Activated CD4-positive, alpha-beta T cell treated with anti-CD3 and anti-CD28 coated beads, Interleukin-2, amount 10 ng/mL, durations not matched to agents 24 days and 14 days (primary cell): ENCODE results near the gene ARMC12. TPM values are rescaled to one million over a fixed set of nuclear protein-coding genes. Genes with fewer than 3 reads are reported as not detected.
A peak's percentile ranks its signal among the peaks of the same experiment; 100 is the strongest.

Experiments used
- DNase-seq: peaks from one replicate; pipeline ENCODE4 v3.0.0; 2022
- H3K27ac Mint-ChIP-seq: one replicate; pipeline ENCODE4 v1.8.0; 2022; ENCODE audit warnings: mild to moderate bottlenecking, mixed read lengths
- H3K27me3 Mint-ChIP-seq: one replicate; pipeline ENCODE4 v1.8.0; 2022; ENCODE audit warnings: mixed read lengths
- H3K36me3 Mint-ChIP-seq: one replicate; pipeline ENCODE4 v1.8.0; 2022; ENCODE audit warnings: low read depth, mild to moderate bottlenecking, mixed read lengths
- H3K4me1 Mint-ChIP-seq: one replicate; pipeline ENCODE4 v1.8.0; 2021; ENCODE audit warnings: mixed read lengths
- H3K4me3 Mint-ChIP-seq: one replicate; pipeline ENCODE4 v1.8.0; 2022; ENCODE audit warnings: mild to moderate bottlenecking, moderate library complexity, mixed read lengths
- H3K9me3 Mint-ChIP-seq: one replicate; pipeline ENCODE4 v1.8.0; 2021; ENCODE audit warnings: mixed read lengths
- intact Hi-C: fragments of 100-400 bp; cut with micrococcal nuclease; formaldehyde crosslinking; loops from one replicate; pipeline ENCODE4 v1.15.1; 2023
- total RNA-seq: library from RNA; stranded (reverse); gene quantifications from 2 replicates; pipeline ENCODE4 v1.2.3, GENCODE V29; 2022

Gene ARMC12
- total RNA-seq, 1 donor from 2014 or later = 0.58 TPM

GRCh38 chr6:35724059-35724458 is 12.8 kb upstream of the ARMC12 start:
- Mint-ChIP-seq H3K27me3 (no peaks in the 10 kb centered on the region), H3K4me1 (peaks cover 70% of the 10 kb centered on the region), H3K36me3 (no peaks in the 10 kb centered on the region), H3K9me3 (no peaks in the 10 kb centered on the region), H3K4me3 (no peak overlapping the region), H3K27ac (peak overlapping the region; percentile 58)
- intact Hi-C loops = no loop called here
- DNase-seq = no peak

DNA sequence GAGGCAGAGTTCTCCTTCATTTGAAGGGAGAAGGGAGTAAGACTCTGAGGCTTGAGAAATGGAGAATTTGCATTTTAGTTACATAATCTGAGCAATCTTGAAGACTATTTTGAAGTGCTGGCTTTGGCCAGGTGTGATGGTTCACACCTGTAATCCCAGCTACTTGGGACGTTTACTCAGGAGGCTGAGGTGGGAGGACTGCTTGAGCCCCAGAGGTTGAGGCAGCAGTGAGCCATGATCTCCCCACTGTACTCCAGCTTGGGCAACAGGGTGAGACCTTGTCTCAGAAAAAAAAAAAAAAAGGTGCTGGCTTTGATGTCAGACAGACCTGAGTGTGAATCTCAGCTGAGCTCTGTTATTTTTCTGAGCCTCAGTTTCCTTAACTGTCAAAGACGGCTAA is 12.4 kb upstream of the ARMC12 start:
- peaks cover 70% of the 10 kb centered on the region for H3K4me1 Mint-ChIP-seq
- H3K27ac Mint-ChIP-seq = peak overlapping the region; percentile 58
- H3K9me3 Mint-ChIP-seq = no peaks in the 10 kb centered on the region
- no peak overlapping the region for H3K4me3 Mint-ChIP-seq
- H3K27me3 Mint-ChIP-seq = no peaks in the 10 kb centered on the region
- DNase-seq = no peak
- no peaks in the 10 kb centered on the region for H3K36me3 Mint-ChIP-seq
- intact Hi-C loops = no loop called here

DNA sequence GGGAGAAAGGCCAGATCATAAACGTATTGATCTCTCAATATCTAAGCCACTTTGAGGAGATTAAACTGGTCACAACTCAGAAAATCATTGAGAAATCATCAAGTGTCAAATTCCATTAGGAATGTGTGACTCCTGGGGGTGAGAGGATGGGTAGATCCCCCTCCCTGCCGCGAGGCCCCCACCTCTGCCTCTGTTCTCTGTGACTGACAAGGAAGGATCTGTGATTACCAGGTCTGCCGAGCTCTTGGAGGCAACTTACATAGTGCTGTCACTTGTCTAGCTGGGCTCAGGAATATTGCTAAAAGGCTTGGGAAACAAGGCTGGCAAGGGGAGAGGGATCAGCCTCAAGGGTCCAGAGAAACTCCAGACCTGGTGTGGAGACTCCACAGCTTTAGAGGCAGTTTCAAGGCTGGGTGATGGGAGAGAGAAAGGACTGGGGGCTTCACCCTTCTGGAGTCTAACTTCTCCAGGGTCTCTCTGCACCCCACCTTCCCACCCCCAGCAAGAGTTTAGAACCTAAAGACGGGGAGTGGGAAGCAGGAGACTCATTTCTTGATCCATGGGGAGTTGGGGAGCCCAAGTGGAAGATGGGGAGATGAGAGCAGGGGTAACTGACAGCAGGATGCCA is 11.6 kb upstream of the ARMC12 start:
- no peaks in the 10 kb centered on the region for H3K27me3 Mint-ChIP-seq
- peaks cover 69% of the 10 kb centered on the region for H3K4me1 Mint-ChIP-seq
- peak overlapping the region; percentile 74 for H3K27ac Mint-ChIP-seq
- no peaks in the 10 kb centered on the region for H3K36me3 Mint-ChIP-seq
- DNase-seq = peak; percentile 57
- no peaks in the 10 kb centered on the region for H3K9me3 Mint-ChIP-seq
- peak overlapping the region; percentile 67 for H3K4me3 Mint-ChIP-seq
- intact Hi-C loops = no loop called here

- intact Hi-C loops = loop anchor here (2.0 kb wide), 1 partner anchor 37 kb away; the partner anchor contains the start of gene FKBP5
- Mint-ChIP-seq H3K9me3 (no peaks in the 10 kb centered on the region), H3K27ac (peak overlapping the region; percentile 84), H3K4me3 (peak overlapping the region; percentile 67), H3K27me3 (no peaks in the 10 kb centered on the region), H3K4me1 (peaks cover 66% of the 10 kb centered on the region), H3K36me3 (no peaks in the 10 kb centered on the region)
- DNase-seq = peak; percentile 75
These were observed 11.0 kb upstream of the ARMC12 start for GRCh38 chr6:35725721-35726438.

GRCh38 chr6:35727231-35727934 is 9.4 kb upstream of the ARMC12 start:
- no peaks in the 10 kb centered on the region for H3K27me3 Mint-ChIP-seq
- intact Hi-C loops = loop anchor here (2.0 kb wide), 1 partner anchor 39 kb away; the partner anchor contains the start of gene FKBP5
- peak overlapping the region; percentile 84 for H3K27ac Mint-ChIP-seq
- no peaks in the 10 kb centered on the region for H3K9me3 Mint-ChIP-seq
- DNase-seq = no peak
- peak overlapping the region; percentile 65 for H3K4me3 Mint-ChIP-seq
- H3K36me3 Mint-ChIP-seq = no peaks in the 10 kb centered on the region
- peaks cover 68% of the 10 kb centered on the region for H3K4me1 Mint-ChIP-seq

GRCh38 chr6:35727935-35728682 is 8.7 kb upstream of the ARMC12 start:
- Mint-ChIP-seq H3K27ac (peak overlapping the region; percentile 95), H3K27me3 (no peaks in the 10 kb centered on the region), H3K4me1 (peaks cover 73% of the 10 kb centered on the region), H3K36me3 (no peaks in the 10 kb centered on the region), H3K9me3 (no peaks in the 10 kb centered on the region), H3K4me3 (peak overlapping the region; percentile 65)
- peak; percentile 95 for DNase-seq
- intact Hi-C loops = loop anchor here (1.0 to 2.0 kb wide), 4 partner anchors 9 to 425 kb away; partner anchors contain the start of gene FKBP5

GRCh38 chr6:35728683-35729678 is 7.9 kb upstream of the ARMC12 start:
- Mint-ChIP-seq H3K4me1 (peaks cover 71% of the 10 kb centered on the region), H3K27me3 (no peaks in the 10 kb centered on the region), H3K36me3 (no peaks in the 10 kb centered on the region), H3K27ac (peak overlapping the region; percentile 95), H3K4me3 (peak overlapping the region; percentile 65), H3K9me3 (no peaks in the 10 kb centered on the region)
- peak; percentile 75 for DNase-seq
- intact Hi-C loops = loop anchor here (1.0 to 2.0 kb wide), 3 partner anchors 10 to 426 kb away; no protein-coding TSS in a partner anchor

DNA sequence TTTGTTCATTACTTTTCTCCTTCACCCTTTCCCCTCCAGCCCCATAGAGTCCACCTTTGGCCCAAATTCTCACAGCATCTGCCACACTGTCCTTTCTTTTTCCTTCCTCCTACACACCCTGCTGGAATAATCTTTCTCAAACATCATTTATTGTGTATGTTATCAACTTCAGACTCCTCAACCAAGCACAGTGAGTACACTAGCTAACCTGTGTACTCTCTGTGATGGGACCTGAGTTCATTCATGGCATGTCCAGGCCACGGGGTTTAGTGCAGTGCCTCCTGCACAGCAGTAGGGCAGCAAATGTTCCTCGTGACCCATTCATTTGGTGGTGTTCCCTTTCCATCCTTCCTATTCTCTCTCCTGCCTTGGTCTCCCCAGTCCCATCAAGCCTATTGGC is 7.1 kb upstream of the ARMC12 start:
- Mint-ChIP-seq H3K4me1 (peaks cover 66% of the 10 kb centered on the region), H3K4me3 (peak overlapping the region; percentile 62), H3K9me3 (no peaks in the 10 kb centered on the region), H3K27me3 (no peaks in the 10 kb centered on the region), H3K27ac (peak overlapping the region; percentile 62), H3K36me3 (no peaks in the 10 kb centered on the region)
- intact Hi-C loops = loop anchor here (2.0 to 5.0 kb wide), 2 partner anchors 127 to 427 kb away; no protein-coding TSS in a partner anchor
- no peak for DNase-seq

GRCh38 chr6:35730745-35731413 is 6.0 kb upstream of the ARMC12 start:
- no peaks in the 10 kb centered on the region for H3K9me3 Mint-ChIP-seq
- H3K27me3 Mint-ChIP-seq = no peaks in the 10 kb centered on the region
- peak overlapping the region; percentile 94 for H3K27ac Mint-ChIP-seq
- peaks cover 61% of the 10 kb centered on the region for H3K4me1 Mint-ChIP-seq
- peak overlapping the region; percentile 90 for H3K4me3 Mint-ChIP-seq
- DNase-seq = no peak
- no peaks in the 10 kb centered on the region for H3K36me3 Mint-ChIP-seq
- intact Hi-C loops = loop anchor here (5.0 kb wide), 1 partner anchor 129 kb away; no protein-coding TSS in a partner anchor

DNA sequence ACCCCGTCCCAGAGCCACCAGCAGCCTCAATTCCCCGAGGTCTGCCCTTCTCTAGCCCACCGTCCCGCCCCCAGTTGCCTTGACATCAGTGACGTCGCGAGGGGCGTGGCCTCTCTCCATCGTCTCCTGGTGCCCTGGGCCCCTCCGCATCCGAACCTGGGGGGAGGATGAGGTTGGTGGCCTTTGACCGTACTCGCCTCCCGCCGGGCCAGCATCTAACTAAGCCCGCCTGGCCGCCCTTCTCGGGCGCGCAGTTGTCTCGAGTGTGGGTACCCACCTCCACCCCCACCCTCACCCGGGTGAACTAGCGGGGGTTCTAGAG is 5.5 kb upstream of the ARMC12 start:
- peaks cover 60% of the 10 kb centered on the region for H3K4me1 Mint-ChIP-seq
- H3K27me3 Mint-ChIP-seq = no peaks in the 10 kb centered on the region
- peak overlapping the region; percentile 94 for H3K27ac Mint-ChIP-seq
- H3K36me3 Mint-ChIP-seq = no peaks in the 10 kb centered on the region
- H3K4me3 Mint-ChIP-seq = peak overlapping the region; percentile 90
- H3K9me3 Mint-ChIP-seq = no peaks in the 10 kb centered on the region
- DNase-seq = peak; percentile 99
- intact Hi-C loops = loop anchor here (5.0 kb wide), 1 partner anchor 129 kb away; no protein-coding TSS in a partner anchor

DNA sequence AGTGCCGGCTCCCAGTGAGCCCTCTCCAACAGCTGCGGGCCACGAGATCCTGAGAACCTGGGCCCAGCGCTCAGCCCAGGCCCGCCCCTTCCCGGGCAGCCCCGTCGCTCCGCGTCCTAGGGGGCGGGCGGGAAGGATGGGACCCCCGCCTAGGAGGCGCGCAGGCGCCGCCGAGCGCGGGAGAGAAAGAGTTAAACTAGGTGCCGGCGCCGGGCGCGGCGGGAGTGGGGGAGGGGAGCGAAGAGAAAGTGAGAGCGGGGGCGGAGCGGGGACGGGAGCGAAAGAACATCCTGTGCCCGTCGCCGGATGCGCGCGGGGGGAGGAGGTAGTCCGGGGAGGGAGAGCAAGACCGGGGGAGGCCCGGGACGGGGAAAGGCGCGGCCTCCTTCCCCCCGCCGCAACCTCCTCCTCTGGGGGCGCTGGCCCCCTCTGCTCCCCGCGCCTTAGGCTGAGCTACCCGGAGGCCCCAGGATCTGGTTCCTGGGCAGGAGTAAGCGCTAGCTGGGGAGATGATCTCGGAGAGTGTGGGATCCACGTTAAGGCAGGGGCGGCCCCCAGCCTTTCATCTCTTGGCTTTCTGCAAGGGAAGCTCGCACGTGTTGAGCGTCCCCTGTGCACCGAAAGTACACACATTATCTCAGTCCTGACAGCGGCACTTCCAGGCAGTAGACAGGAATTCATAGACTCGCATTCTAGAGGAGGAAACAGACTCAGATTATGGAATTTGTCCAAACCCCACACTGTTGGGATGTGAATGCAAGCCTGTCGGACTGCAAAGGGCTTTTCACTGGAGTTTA is 4.9 kb upstream of the ARMC12 start:
- peak overlapping the region; percentile 94 for H3K27ac Mint-ChIP-seq
- DNase-seq = peak; percentile 98
- H3K27me3 Mint-ChIP-seq = no peaks in the 10 kb centered on the region
- peaks cover 56% of the 10 kb centered on the region for H3K4me1 Mint-ChIP-seq
- intact Hi-C loops = loop anchor here (1.0 to 5.0 kb wide), 3 partner anchors 13 to 130 kb away; no protein-coding TSS in a partner anchor
- no peaks in the 10 kb centered on the region for H3K36me3 Mint-ChIP-seq
- H3K9me3 Mint-ChIP-seq = no peaks in the 10 kb centered on the region
- peak overlapping the region; percentile 90 for H3K4me3 Mint-ChIP-seq
